Breast epithelium (tissue), 3 donors: Measurements from ENCODE around the gene HACE1.

Source experiments
- POLR2A ChIP-seq: fragments of 450-650 bp; IDR thresholded peaks from one replicate; pipeline ENCODE4 v1.6.1; 2016; ENCODE audit warnings: antibody characterized with exemption, mild to moderate bottlenecking, moderate library complexity
- POLR2AphosphoS5 ChIP-seq, 3 donors: sonication (generic); formaldehyde crosslinking; IDR thresholded peaks; one replicate each; pipeline ENCODE4 v1.6.1; 2017; ENCODE audit warnings: antibody characterized with exemption in 3 of 3
- TF ChIP-seq, protein P1 (sequence below), 3 donors: fragments of 450-650 bp; IDR thresholded peaks; one replicate each; pipeline ENCODE4 v1.5.1; 2016 to 2017; ENCODE audit warnings: antibody characterized with exemption in 3 of 3, mild to moderate bottlenecking in 3 of 3, moderate library complexity in 3 of 3

DNA sequence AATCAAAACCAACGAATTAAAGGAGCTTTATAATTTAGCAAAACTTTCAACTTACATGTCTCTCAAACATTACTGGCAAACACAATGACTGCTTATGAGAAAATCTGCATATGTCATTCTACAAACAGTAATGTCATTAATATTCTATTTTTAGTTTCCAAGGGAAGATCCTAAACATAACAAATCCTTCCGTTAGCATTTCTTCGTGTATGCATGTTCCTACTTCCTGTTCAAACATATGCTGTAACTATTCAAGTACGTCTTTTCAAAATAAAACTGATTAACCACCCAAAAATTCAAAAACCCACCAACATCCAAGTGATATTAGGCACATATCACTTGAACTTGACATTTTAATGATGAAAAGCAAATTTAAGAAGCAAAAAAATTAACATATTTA lies 131.3 kb downstream of the HACE1 start:
- TF ChIP-seq, protein P1, sequence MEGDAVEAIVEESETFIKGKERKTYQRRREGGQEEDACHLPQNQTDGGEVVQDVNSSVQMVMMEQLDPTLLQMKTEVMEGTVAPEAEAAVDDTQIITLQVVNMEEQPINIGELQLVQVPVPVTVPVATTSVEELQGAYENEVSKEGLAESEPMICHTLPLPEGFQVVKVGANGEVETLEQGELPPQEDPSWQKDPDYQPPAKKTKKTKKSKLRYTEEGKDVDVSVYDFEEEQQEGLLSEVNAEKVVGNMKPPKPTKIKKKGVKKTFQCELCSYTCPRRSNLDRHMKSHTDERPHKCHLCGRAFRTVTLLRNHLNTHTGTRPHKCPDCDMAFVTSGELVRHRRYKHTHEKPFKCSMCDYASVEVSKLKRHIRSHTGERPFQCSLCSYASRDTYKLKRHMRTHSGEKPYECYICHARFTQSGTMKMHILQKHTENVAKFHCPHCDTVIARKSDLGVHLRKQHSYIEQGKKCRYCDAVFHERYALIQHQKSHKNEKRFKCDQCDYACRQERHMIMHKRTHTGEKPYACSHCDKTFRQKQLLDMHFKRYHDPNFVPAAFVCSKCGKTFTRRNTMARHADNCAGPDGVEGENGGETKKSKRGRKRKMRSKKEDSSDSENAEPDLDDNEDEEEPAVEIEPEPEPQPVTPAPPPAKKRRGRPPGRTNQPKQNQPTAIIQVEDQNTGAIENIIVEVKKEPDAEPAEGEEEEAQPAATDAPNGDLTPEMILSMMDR (IDR thresholded peaks at IDR 0.05) = no peak
- TF ChIP-seq POLR2A (no peak), POLR2AphosphoS5 (IDR thresholded peaks at IDR 0.05) (no peak)
